Panc1 (cell line): Measurements from ENCODE around the gene FAM98A. TPM values are rescaled to one million over a fixed set of nuclear protein-coding genes. Genes with fewer than 3 reads are reported as not detected.

Source experiments
- ATAC-seq: fragments of 200-7000 bp; cut with Tn5 transposase; 2 replicates; pipeline ENCODE4 v1.9.1; 2020; ENCODE audit warnings: mild to moderate bottlenecking, moderate library complexity
- BruUV-seq: library from RNA; stranded (reverse); fragments of 400-500 nt; replicated peaks from 2 replicates; lab custom pipeline; 2021; lab: Mats Ljungman, UMichigan
- CTCF ChIA-PET: fragments of 300-600 bp; sonication (Branson Sonifier 250); formaldehyde crosslinking; loops from one replicate; lab custom pipeline; 2022; ENCODE audit warnings: antibody characterized with exemption; lab: Charles Lee
- POLR2A ChIA-PET: fragments of 300-600 bp; sonication (Branson Sonifier 250); formaldehyde crosslinking; loops from one replicate; lab custom pipeline; 2022; ENCODE audit warnings: antibody characterized with exemption; lab: Charles Lee
- DNase-seq: peaks from one replicate; pipeline ENCODE4 v3.0.0-alpha.2; 2010; ENCODE audit warnings: low read depth, low spot score
- H3K27ac ChIP-seq: 2 replicates; pipeline ENCODE4 v1.5.1; 2011; ENCODE audit warnings: mild to moderate bottlenecking, low read length, inconsistent platforms
- H3K27me3 ChIP-seq: fragments of 200-500 bp; sonication (Bioruptor generic); 2 replicates; pipeline ENCODE4 v1.6.0; 2014; ENCODE audit warnings: low read length, inconsistent platforms; ENCODE audit not compliant: control insufficient read depth, insufficient read depth
- H3K36me3 ChIP-seq: fragments of 200-500 bp; sonication (Bioruptor generic); 2 replicates; pipeline ENCODE4 v1.5.1; 2014; ENCODE audit warnings: inconsistent platforms, mild to moderate bottlenecking, low read length, moderate library complexity; ENCODE audit not compliant: control insufficient read depth, insufficient read depth
- H3K4me1 ChIP-seq: 2 replicates; pipeline ENCODE4 v1.5.1; 2011; ENCODE audit warnings: inconsistent platforms, mild to moderate bottlenecking, low read length, moderate library complexity; ENCODE audit not compliant: control insufficient read depth, insufficient read depth
- H3K4me3 ChIP-seq, 2 experiments: 2 replicates each; pipeline ENCODE4 v1.5.1; 2011 to 2012; ENCODE audit warnings: low read depth in 2 of 2, low read length in 2 of 2, mild to moderate bottlenecking in 2 of 2, inconsistent platforms in 1 of 2, moderate library complexity in 1 of 2
- H3K9me3 ChIP-seq: fragments of 200-500 bp; sonication (Bioruptor generic); 2 replicates; pipeline ENCODE4 v1.5.1; 2014; ENCODE audit warnings: low read depth, mild to moderate bottlenecking, inconsistent platforms, low read length, moderate library complexity; ENCODE audit not compliant: control insufficient read depth, insufficient read depth
- POLR2AphosphoS5 ChIP-seq: IDR thresholded peaks from 2 replicates; pipeline ENCODE4 v1.6.1; 2012; ENCODE audit warnings: mild to moderate bottlenecking, low read depth, low read length, moderate library complexity
- SIN3A ChIP-seq: IDR thresholded peaks from 2 replicates; pipeline ENCODE4 v1.6.1; 2012; ENCODE audit warnings: low read depth, mild to moderate bottlenecking, low read length, moderate library complexity, borderline replicate concordance; ENCODE audit not compliant: insufficient read depth
- TCF7L2 ChIP-seq: IDR thresholded peaks from 2 replicates; pipeline ENCODE4 v1.6.1; 2011; ENCODE audit warnings: mild to moderate bottlenecking, low read depth, low read length, inconsistent platforms
- in situ Hi-C: cut with HindIII; loops from 2 replicates; pipeline ENCODE4 v1.10.0; 2016; ENCODE audit warnings: low sequenced_read_pairs, low pct_unique_long_range_greater_than_20kb
- intact Hi-C: fragments of 100-400 bp; cut with micrococcal nuclease; formaldehyde crosslinking; loops from one replicate; pipeline ENCODE4 v1.10.0; 2022; ENCODE audit not compliant: unreplicated experiment
- total RNA-seq: library from RNA; stranded (reverse); gene quantifications from one replicate; pipeline ENCODE4 v1.2.1, GENCODE V29; 2021; ENCODE audit not compliant: unreplicated experiment
- TF ChIP-seq, protein P1 (sequence below), 2 experiments: IDR thresholded peaks; 2 replicates each; pipeline ENCODE4 v1.6.1; 2011 to 2012; ENCODE audit warnings: low read depth in 2 of 2, control low read depth in 1 of 2, low read length in 1 of 2, mild to moderate bottlenecking in 1 of 2, moderate library complexity in 1 of 2; ENCODE audit not compliant: insufficient read depth in 1 of 2
- TF ChIP-seq, protein P2 (sequence below): fragments of 450-650 bp; IDR thresholded peaks from 2 replicates; pipeline ENCODE4 v1.5.1; 2017; ENCODE audit warnings: mild to moderate bottlenecking

FAM98A gene
- total RNA-seq, 1 experiment from 2014 or later = 39.2 TPM

DNA sequence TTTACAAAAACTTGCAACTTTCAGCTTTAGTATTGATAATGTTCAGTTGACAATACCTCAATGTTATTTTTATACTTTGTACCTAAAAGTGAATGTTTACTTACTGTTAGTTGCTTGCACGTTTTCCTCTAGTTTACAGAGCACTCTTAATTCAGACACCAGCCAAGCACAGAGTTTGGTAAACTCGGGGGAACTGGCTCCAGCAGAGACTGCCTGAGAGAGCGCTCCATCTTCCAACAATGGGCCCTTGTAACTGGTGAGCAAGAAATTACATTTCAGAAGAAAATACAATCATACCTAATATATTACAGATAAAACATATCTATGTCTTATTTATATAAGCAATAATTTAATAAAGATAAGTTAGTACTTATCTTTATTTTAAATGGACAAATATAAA lies 3.7 kb downstream of the FAM98A start:
- no TSS peak for BruUV-seq
- Histone ChIP-seq H3K9me3 (no peaks in the 10 kb centered on the region), H3K27ac (no peak overlapping the region), H3K4me3 (no peak overlapping the region), H3K4me1 (peaks cover 12% of the 10 kb centered on the region; the same call in 1 of the 2 replicates), H3K27me3 (no peaks in the 10 kb centered on the region), H3K36me3 (peaks cover 20% of the 10 kb centered on the region)
- ATAC-seq (no peak), DNase-seq (no peak)
- TF ChIP-seq TCF7L2 (no peak), POLR2AphosphoS5 (no peak), SIN3A (no peak)
- TF ChIP-seq, protein P1, sequence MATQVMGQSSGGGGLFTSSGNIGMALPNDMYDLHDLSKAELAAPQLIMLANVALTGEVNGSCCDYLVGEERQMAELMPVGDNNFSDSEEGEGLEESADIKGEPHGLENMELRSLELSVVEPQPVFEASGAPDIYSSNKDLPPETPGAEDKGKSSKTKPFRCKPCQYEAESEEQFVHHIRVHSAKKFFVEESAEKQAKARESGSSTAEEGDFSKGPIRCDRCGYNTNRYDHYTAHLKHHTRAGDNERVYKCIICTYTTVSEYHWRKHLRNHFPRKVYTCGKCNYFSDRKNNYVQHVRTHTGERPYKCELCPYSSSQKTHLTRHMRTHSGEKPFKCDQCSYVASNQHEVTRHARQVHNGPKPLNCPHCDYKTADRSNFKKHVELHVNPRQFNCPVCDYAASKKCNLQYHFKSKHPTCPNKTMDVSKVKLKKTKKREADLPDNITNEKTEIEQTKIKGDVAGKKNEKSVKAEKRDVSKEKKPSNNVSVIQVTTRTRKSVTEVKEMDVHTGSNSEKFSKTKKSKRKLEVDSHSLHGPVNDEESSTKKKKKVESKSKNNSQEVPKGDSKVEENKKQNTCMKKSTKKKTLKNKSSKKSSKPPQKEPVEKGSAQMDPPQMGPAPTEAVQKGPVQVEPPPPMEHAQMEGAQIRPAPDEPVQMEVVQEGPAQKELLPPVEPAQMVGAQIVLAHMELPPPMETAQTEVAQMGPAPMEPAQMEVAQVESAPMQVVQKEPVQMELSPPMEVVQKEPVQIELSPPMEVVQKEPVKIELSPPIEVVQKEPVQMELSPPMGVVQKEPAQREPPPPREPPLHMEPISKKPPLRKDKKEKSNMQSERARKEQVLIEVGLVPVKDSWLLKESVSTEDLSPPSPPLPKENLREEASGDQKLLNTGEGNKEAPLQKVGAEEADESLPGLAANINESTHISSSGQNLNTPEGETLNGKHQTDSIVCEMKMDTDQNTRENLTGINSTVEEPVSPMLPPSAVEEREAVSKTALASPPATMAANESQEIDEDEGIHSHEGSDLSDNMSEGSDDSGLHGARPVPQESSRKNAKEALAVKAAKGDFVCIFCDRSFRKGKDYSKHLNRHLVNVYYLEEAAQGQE (IDR thresholded peaks at IDR 0.05; ENCODE audit: insufficient read depth in 1 of 2, low read depth in 2 of 2, low read length in 1 of 2) = no peak
- TF ChIP-seq, protein P2, sequence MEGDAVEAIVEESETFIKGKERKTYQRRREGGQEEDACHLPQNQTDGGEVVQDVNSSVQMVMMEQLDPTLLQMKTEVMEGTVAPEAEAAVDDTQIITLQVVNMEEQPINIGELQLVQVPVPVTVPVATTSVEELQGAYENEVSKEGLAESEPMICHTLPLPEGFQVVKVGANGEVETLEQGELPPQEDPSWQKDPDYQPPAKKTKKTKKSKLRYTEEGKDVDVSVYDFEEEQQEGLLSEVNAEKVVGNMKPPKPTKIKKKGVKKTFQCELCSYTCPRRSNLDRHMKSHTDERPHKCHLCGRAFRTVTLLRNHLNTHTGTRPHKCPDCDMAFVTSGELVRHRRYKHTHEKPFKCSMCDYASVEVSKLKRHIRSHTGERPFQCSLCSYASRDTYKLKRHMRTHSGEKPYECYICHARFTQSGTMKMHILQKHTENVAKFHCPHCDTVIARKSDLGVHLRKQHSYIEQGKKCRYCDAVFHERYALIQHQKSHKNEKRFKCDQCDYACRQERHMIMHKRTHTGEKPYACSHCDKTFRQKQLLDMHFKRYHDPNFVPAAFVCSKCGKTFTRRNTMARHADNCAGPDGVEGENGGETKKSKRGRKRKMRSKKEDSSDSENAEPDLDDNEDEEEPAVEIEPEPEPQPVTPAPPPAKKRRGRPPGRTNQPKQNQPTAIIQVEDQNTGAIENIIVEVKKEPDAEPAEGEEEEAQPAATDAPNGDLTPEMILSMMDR = no peak
- in situ Hi-C loops = no loop called here
- ChIA-PET CTCF (no interaction called here), POLR2A (no interaction called here)
- intact Hi-C loops = no loop called here

DNA sequence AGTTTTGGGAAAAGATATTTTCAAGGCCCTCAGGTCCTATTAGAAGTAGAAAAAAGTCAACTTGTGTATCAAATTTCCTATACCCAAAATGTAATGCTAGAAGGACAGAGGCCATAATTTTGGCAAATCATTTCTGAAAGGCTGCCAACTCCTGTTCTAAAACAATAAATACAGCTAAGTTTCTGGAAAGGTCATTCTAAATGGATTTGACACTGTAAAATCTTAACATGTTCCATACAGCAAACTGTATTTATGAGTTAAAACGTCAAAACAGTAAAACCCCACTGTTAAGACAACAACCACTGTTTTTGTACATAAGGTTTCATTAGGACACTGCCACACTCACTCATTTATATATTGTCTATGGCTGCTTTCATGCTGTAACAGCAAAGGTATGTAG lies 9.7 kb downstream of the FAM98A start:
- DNase-seq (no peak), ATAC-seq (no peak)
- POLR2A ChIA-PET = no interaction called here
- CTCF ChIA-PET = no interaction called here
- H3K4me1 ChIP-seq = no peaks in the 10 kb centered on the region
- no peaks in the 10 kb centered on the region for H3K9me3 ChIP-seq
- in situ Hi-C loops = no loop called here
- H3K27ac ChIP-seq = no peak overlapping the region
- no TSS peak for BruUV-seq
- no peak overlapping the region for H3K4me3 ChIP-seq
- H3K27me3 ChIP-seq = no peaks in the 10 kb centered on the region
- intact Hi-C loops = no loop called here
- TF ChIP-seq TCF7L2 = no peak
- TF ChIP-seq SIN3A = no peak
- TF ChIP-seq, protein P1 (IDR thresholded peaks at IDR 0.05; ENCODE audit: insufficient read depth in 1 of 2, low read depth in 2 of 2, low read length in 1 of 2) = no peak
- TF ChIP-seq, protein P2 = no peak
- TF ChIP-seq POLR2AphosphoS5 = no peak
- H3K36me3 ChIP-seq = peaks cover 47% of the 10 kb centered on the region
